K562 (cell line): ENCODE results near the gene UNC5B. TPM values are rescaled to one million over a fixed set of nuclear protein-coding genes. Genes with fewer than 3 reads are reported as not detected.
A peak's percentile ranks its signal among the peaks of the same experiment; 100 is the strongest.

Experiments
- ATAC-seq: fragments of 200-7000 bp; cut with Tn5 transposase; 3 replicates; pipeline ENCODE4 v1.9.1; 2020; ENCODE audit warnings: moderate library complexity
- BruUV-seq: library from RNA; stranded (reverse); fragments of 400-500 nt; replicated peaks from 2 replicates; lab custom pipeline; 2021; lab: Mats Ljungman, UMichigan
- CTCF ChIA-PET: fragments of 300-600 bp; formaldehyde crosslinking; extraction: SDS; loops from one replicate; lab custom pipeline; 2021; ENCODE audit warnings: low intra/inter-chr PET ratio; lab: Yijun Ruan, JAX
- POLR2A ChIA-PET: fragments of 300-600, 350-650 bp; sonication (Branson Sonifier 250); formaldehyde crosslinking; extraction: SDS; loops from one replicate; lab custom pipeline; 2021; ENCODE audit warnings: antibody characterized with exemption, inconsistent platforms; lab: Yijun Ruan, JAX
- DNase-seq, 4 experiments: peaks; one replicate each; pipeline versions ENCODE4 v3.0.0 to v3.0.0-alpha.2; 2011 to 2018; ENCODE audit warnings: low spot score in 3 of 4, mixed read lengths in 3 of 4; ENCODE audit errors: extremely low read depth in 1 of 4
- FAIRE-seq: peaks from 2 replicates; lab custom pipeline; 2011; peaks lifted over from hg19 to GRCh38; lab: Jason Lieb, UNC
- H2AFZ ChIP-seq: 2 replicates; pipeline ENCODE4 v1.6.0; 2011; ENCODE audit warnings: low read depth, low read length, control low read depth, inconsistent platforms
- H3K27ac ChIP-seq: fragments of 200-600 bp; 3 replicates; pipeline ENCODE4 v1.8.0; 2011; ENCODE audit warnings: low read depth, mild to moderate bottlenecking, control low read depth, inconsistent platforms, low read length, moderate library complexity, mixed read lengths; ENCODE audit errors: extremely low read depth
- H3K27me3 ChIP-seq, 2 experiments: fragments of 300-600 bp in 1 of 2; 2 replicates in 1 of 2; 3 replicates in 1 of 2; pipeline versions ENCODE4 v1.6.0 to v1.8.0; 2011; ENCODE audit warnings: inconsistent platforms in 2 of 2, low read length in 2 of 2, mild to moderate bottlenecking in 1 of 2, mixed read lengths in 1 of 2, moderate library complexity in 1 of 2; ENCODE audit not compliant: control insufficient read depth in 2 of 2, insufficient read depth in 2 of 2
- H3K36me3 ChIP-seq: fragments of 300-600 bp; 3 replicates; pipeline ENCODE4 v1.8.0; 2011; ENCODE audit warnings: mild to moderate bottlenecking, low read length, inconsistent platforms; ENCODE audit not compliant: control insufficient read depth, insufficient read depth
- H3K4me1 ChIP-seq, 2 experiments: fragments of 200-600 bp in 1 of 2; replicated peaks in 1 of 2; 2 replicates in 1 of 2; 3 replicates in 1 of 2; pipeline versions ENCODE4 v1.5.1 to v1.8.0; 2011; ENCODE audit warnings: inconsistent platforms in 2 of 2, low read length in 2 of 2, mild to moderate bottlenecking in 1 of 2, mixed read lengths in 1 of 2, moderate library complexity in 1 of 2; ENCODE audit not compliant: control insufficient read depth in 2 of 2, insufficient read depth in 2 of 2
- H3K4me2 ChIP-seq: 2 replicates; pipeline ENCODE4 v1.6.1; 2011; ENCODE audit warnings: low read length, control low read depth, inconsistent platforms, mixed read lengths; ENCODE audit not compliant: insufficient read depth
- H3K4me3 ChIP-seq: fragments of 200-600 bp; sonication (generic), shearing (Covaris generic); 2 replicates; pipeline ENCODE4 v1.5.1; 2016; ENCODE audit warnings: control low read depth, inconsistent platforms
- H3K79me2 ChIP-seq: fragments of 200-600 bp; 3 replicates; pipeline ENCODE4 v1.8.0; 2011; ENCODE audit warnings: low read length, inconsistent platforms; ENCODE audit not compliant: control insufficient read depth, insufficient read depth
- H3K9ac ChIP-seq, 2 experiments: 2 replicates each; pipeline versions ENCODE4 v1.6.0 to v1.6.1; 2011; ENCODE audit warnings: low read depth in 2 of 2, low read length in 2 of 2, control low read depth in 1 of 2, inconsistent platforms in 1 of 2, mild to moderate bottlenecking in 1 of 2, mixed read lengths in 1 of 2; ENCODE audit not compliant: insufficient read depth in 1 of 2
- H3K9me1 ChIP-seq: one replicate; pipeline ENCODE4 v1.6.0; 2011; ENCODE audit warnings: inconsistent platforms, mild to moderate bottlenecking, low read length, moderate library complexity; ENCODE audit not compliant: control insufficient read depth, insufficient read depth
- H3K9me3 ChIP-seq: replicated peaks from 2 replicates; pipeline ENCODE4 v1.5.1; 2011; ENCODE audit warnings: low read depth, low read length, inconsistent platforms; ENCODE audit not compliant: control insufficient read depth, insufficient read depth
- H4K20me1 ChIP-seq: replicated peaks from 2 replicates; pipeline ENCODE4 v1.6.1; 2011; ENCODE audit warnings: low read length, inconsistent platforms, mixed read lengths; ENCODE audit not compliant: control insufficient read depth, insufficient read depth
- EHMT2 ChIP-seq: fragments of 450-650 bp; IDR thresholded peaks from 2 replicates; pipeline ENCODE4 v1.6.1; 2018; ENCODE audit warnings: antibody characterized with exemption
- MAZ ChIP-seq, 2 experiments: fragments of 450-650 bp in 1 of 2; sonication (generic) in 1 of 2; formaldehyde crosslinking; IDR thresholded peaks in 1 of 2; conservative IDR thresholded peaks in 1 of 2; 2 replicates each; pipeline versions ENCODE4 v1.4.0 to v1.5.0; 2020; ENCODE audit warnings: mild to moderate bottlenecking in 1 of 2, missing genetic modification reagents in 1 of 2
- PHB ChIP-seq: fragments of 250-450 bp; sonication (Bioruptor Pico); IDR thresholded peaks from 2 replicates; pipeline ENCODE4 v1.5.0; 2021
- ZNF143 ChIP-seq: sonication (generic); formaldehyde crosslinking; IDR thresholded peaks from 2 replicates; pipeline ENCODE4 v1.9.0; 2022; ENCODE audit warnings: mild to moderate bottlenecking, missing genetic modification reagents
- ZNF395 ChIP-seq: fragments of 200-800 bp; sonication (Bioruptor generic); IDR thresholded peaks from 2 replicates; pipeline ENCODE4 v1.6.1; 2017; ENCODE audit warnings: missing genetic modification characterization, missing compliant biosample characterization
- WGBS: fragments of 100-300 bp; shearing (Covaris generic); methylation state at CpG from one replicate; pipeline ENCODE4 v1.1.6; 2016; ENCODE audit warnings: low coverage, mixed read lengths; ENCODE audit not compliant: insufficient coverage; ENCODE audit errors: missing lambda C conversion rate; 5-methylcytosine and 5-hydroxymethylcytosine counted together
- in situ Hi-C: fragments of 300-500 bp; cut with MboI; formaldehyde crosslinking; loops from 4 replicates; pipeline ENCODE4 v1.15.0; 2018; ENCODE audit warnings: inconsistent platforms, mixed read lengths
- intact Hi-C: fragments of 100-400 bp; cut with micrococcal nuclease; formaldehyde crosslinking; loops from 2 replicates; pipeline ENCODE4 v1.14.2; 2022
- polyA plus RNA-seq, 8 experiments: library from polyadenylated mRNA; depleted of rRNA in 4 of 8; stranded (reverse) in 5 of 8; unstranded in 3 of 8; fragments of >200 nt; fragmentation: Nextera tagmentation in 2 of 8; fragmentation: Illumina TruSeq in 1 of 8; extraction: Ambion mirVana in 2 of 8; extraction: Trizol in 1 of 8; gene quantifications; 2 replicates each; pipeline versions ENCODE4 v1.2.1 to v1.2.3, GENCODE V29; 2011 to 2014; ENCODE audit warnings: inconsistent platforms in 1 of 8, missing spikeins in 1 of 8
- total RNA-seq, 7 experiments: library from RNA; depleted of rRNA in 6 of 7; stranded (reverse); fragments of >200 nt in 6 of 7; fragmentation: Illumina TruSeq in 2 of 7; extraction: Trizol in 2 of 7; gene quantifications; 2 replicates each; pipeline versions ENCODE4 v1.2.1 to v1.2.3, GENCODE V29; 2011 to 2021; ENCODE audit warnings: low replicate concordance in 1 of 7

Gene UNC5B
- total and polyA plus RNA-seq, 9 of the 15 experiments (the other 6 are each of a cell fraction or from before 2014, with no cell fraction given): 0.10 to 8.4 (median 2.1) TPM

GRCh38 chr10:71268758-71269157, 56.4 kb downstream of the UNC5B start:
- intact Hi-C loops: no loop called here

More at GRCh38 chr10:71268758-71269157, 56.4 kb downstream of the UNC5B start:
- Histone ChIP-seq H3K9ac (peak overlapping the region in 1 of 2 experiments; percentile 35; a peak in 1 of 4 replicates), H3K79me2 (no peaks in the 10 kb centered on the region), H4K20me1 (peaks cover 8% of the 10 kb centered on the region; the same call in 1 of the 2 replicates), H3K27me3 (no peaks in the 10 kb centered on the region; a peak in 1 of 5 replicates), H3K36me3 (no peaks in the 10 kb centered on the region), H2AFZ (no peak overlapping the region), H3K9me3 (no peaks in the 10 kb centered on the region), H3K4me2 (no peak overlapping the region), H3K9me1 (no peaks in the 10 kb centered on the region), H3K27ac (no peak overlapping the region), H3K4me3 (no peak overlapping the region), H3K4me1 (peaks cover 34 to 49% of the 10 kb centered on the region in 2 experiments)
- no peak for ATAC-seq
- 63% methylated on average over 10 of the region's 11 CpGs for WGBS
- ChIA-PET CTCF (no interaction called here), POLR2A (interaction anchor here (0.6 to 0.7 kb wide), 2 partner anchors 500 to 1006 kb away, joined by 3 to 5 read pairs; no protein-coding TSS in a partner anchor)
- no peak for DNase-seq
- FAIRE-seq: no peak
- in situ Hi-C loops: no loop called here
- BruUV-seq: no TSS peak
- TF ChIP-seq EHMT2 (no peak), PHB (CRISPR knock-in tag) (0 out of 2 replicates have a peak, but pooled peaks have one; percentile 21), ZNF395 (CRISPR knock-in tag) (0 out of 2 replicates have a peak, but pooled peaks have one; percentile 21), MAZ (CRISPR knock-in tag; conservative IDR thresholded peaks at IDR 0.05 in 1 of 2, IDR thresholded peaks at IDR 0.05 in 1 of 2) (0 out of 4 replicates have a peak, but pooled peaks of 1 of the 2 experiments have one; percentile 4), ZNF143 (CRISPR knock-in tag) (no peak)
